Kidney (tissue), 14 donors: ENCODE data around the gene SWSAP1. TPM values are rescaled to one million over a fixed set of nuclear protein-coding genes. Genes with fewer than 3 reads are reported as not detected.
"Not testable (repeated sequence)": the region's sequence is repeated elsewhere in the genome, so short reads cannot be mapped to it uniquely, and the experiment has no call there.

Experiments
- DNase-seq, 5 donors: peaks; one replicate each; pipeline ENCODE4 v3.0.0-alpha.2; 2013 to 2020
- FAIRE-seq: peaks from 2 replicates; lab custom pipeline; 2012; peaks lifted over from hg19 to GRCh38; lab: Jason Lieb, UNC
- H3K27ac ChIP-seq, 2 donors: one replicate each; pipeline ENCODE4 v1.7.0; 2013; ENCODE audit warnings: low read depth in 2 of 2, low read length in 2 of 2, inconsistent platforms in 1 of 2
- H3K27me3 ChIP-seq: one replicate; pipeline ENCODE4 v1.7.1; 2013; ENCODE audit warnings: low read length, inconsistent platforms; ENCODE audit not compliant: control insufficient read depth, insufficient read depth
- H3K36me3 ChIP-seq, 3 donors: one replicate each; pipeline versions ENCODE4 v1.7.0 to v1.7.1; 2013; ENCODE audit warnings: low read length in 3 of 3, control low read depth in 1 of 3, inconsistent platforms in 1 of 3; ENCODE audit not compliant: insufficient read depth in 3 of 3, control insufficient read depth in 2 of 3
- H3K4me1 ChIP-seq, 3 donors: one replicate each; pipeline versions ENCODE4 v1.7.0 to v1.7.1; 2013; ENCODE audit warnings: low read length in 3 of 3, inconsistent platforms in 1 of 3, low read depth in 1 of 3; ENCODE audit not compliant: control insufficient read depth in 2 of 3, insufficient read depth in 2 of 3
- H3K4me3 ChIP-seq, 3 donors: one replicate each; pipeline versions ENCODE4 v1.7.0 to v1.8.1; 2013; ENCODE audit warnings: low read length in 3 of 3, control low read depth in 1 of 3, inconsistent platforms in 1 of 3
- H3K9ac ChIP-seq, 3 donors: one replicate each; pipeline versions ENCODE4 v1.7.0 to v1.7.1; 2013; ENCODE audit warnings: low read length in 3 of 3, control low read depth in 1 of 3, inconsistent platforms in 1 of 3
- H3K9me3 ChIP-seq, 3 donors: one replicate each; pipeline versions ENCODE4 v1.7.0 to v1.7.1; 2013; ENCODE audit warnings: low read length in 3 of 3, control low read depth in 1 of 3, inconsistent platforms in 1 of 3; ENCODE audit not compliant: control insufficient read depth in 2 of 3, insufficient read depth in 1 of 3
- intact Hi-C: fragments of 100-400 bp; cut with DNase I; formaldehyde crosslinking; loops from one replicate; pipeline ENCODE4 v1.11.1; 2022
- polyA plus RNA-seq: library from polyadenylated mRNA; stranded (reverse); fragments of 350-450 nt; fragmentation: Illumina TruSeq; extraction: RNeasy Lipid Tissue Mini Kit (QIAGEN cat#74804); gene quantifications from one replicate; pipeline ENCODE4 v1.2.3, GENCODE V29; 2014; ENCODE audit warnings: low read depth, low replicate concordance; ENCODE audit not compliant: insufficient read depth
- total RNA-seq: library from RNA; stranded (reverse); fragmentation: NEBNext Ultra II Directional; extraction: Animal tissue kit (Norgen Biotek cat#: 25700); gene quantifications from one replicate; pipeline ENCODE4 v1.2.1, GENCODE V29; 2021
- TF ChIP-seq, protein P1 (sequence below): IDR thresholded peaks from 3 replicates; pipeline ENCODE4 v1.5.1; 2012; ENCODE audit warnings: mild to moderate bottlenecking, moderate library complexity, borderline replicate concordance; ENCODE audit not compliant: insufficient read depth; ENCODE audit errors: extremely low read depth
- donor health status: control.
- donor health status: control.
- donor health status: control.
- donor health status: control.
- donor health status: control.
- donor health status: DM: yes; HTN: yes; CAD: no.
- donor health status: Normal renal cell carcinoma (clear cell type).

Gene SWSAP1
- total and polyA plus RNA-seq, 2 donors from 2014 or later, result 4.1 to 6.2 TPM

DNA sequence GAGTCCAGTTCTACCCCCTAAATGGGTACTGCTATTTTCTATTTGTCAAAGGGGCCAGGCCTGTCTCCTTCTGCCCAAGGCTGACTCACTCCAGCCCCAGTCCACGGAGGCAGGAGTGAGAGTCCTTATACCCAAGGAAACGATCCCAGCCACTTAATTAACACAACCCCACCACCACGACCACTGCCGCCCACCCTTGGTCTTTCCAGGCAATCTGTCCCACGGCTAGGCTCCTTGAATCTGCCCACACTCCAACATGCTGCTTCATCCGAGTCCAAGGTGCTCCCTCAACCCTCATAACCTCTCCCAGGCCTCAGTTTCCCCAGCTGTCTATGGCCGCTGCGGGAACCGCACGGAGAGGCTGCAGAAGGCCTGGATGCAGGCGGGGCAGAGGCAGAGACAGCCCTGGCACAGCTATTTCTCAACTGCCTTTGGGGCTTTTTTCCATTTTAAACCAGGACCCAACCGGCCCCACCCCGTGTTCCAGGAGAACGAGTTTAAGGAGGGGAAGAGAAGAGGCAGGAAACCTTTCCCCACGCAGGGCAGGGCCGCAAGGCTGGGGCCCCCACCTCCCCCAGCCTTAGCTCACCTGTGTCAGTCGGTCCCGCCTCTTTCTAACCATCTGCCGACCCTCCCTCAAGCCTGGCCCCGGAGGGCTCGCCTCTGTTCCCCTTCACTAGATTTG is 35.8 kb upstream of the SWSAP1 start:
- Histone ChIP-seq H3K27ac (peak overlapping the region; percentile 40 to 57), H3K9ac (peak overlapping the region in 1 of 3 donors; percentile 71), H3K36me3 (peaks cover 0 to 7% (median 2%) of the 10 kb centered on the region in 3 donors), H3K27me3 (no peaks in the 10 kb centered on the region), H3K4me3 (peak overlapping the region; percentile 26 to 67 (median 58)), H3K9me3 (no peaks in the 10 kb centered on the region), H3K4me1 (peaks cover 0 to 9% (median 4%) of the 10 kb centered on the region in 3 donors)
- FAIRE-seq (no peak), DNase-seq (peak in 3 of 5 donors; percentile 19 to 77 (median 70))
- intact Hi-C loops, result no loop called here
- TF ChIP-seq, protein P1, sequence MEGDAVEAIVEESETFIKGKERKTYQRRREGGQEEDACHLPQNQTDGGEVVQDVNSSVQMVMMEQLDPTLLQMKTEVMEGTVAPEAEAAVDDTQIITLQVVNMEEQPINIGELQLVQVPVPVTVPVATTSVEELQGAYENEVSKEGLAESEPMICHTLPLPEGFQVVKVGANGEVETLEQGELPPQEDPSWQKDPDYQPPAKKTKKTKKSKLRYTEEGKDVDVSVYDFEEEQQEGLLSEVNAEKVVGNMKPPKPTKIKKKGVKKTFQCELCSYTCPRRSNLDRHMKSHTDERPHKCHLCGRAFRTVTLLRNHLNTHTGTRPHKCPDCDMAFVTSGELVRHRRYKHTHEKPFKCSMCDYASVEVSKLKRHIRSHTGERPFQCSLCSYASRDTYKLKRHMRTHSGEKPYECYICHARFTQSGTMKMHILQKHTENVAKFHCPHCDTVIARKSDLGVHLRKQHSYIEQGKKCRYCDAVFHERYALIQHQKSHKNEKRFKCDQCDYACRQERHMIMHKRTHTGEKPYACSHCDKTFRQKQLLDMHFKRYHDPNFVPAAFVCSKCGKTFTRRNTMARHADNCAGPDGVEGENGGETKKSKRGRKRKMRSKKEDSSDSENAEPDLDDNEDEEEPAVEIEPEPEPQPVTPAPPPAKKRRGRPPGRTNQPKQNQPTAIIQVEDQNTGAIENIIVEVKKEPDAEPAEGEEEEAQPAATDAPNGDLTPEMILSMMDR, result no peak

DNA sequence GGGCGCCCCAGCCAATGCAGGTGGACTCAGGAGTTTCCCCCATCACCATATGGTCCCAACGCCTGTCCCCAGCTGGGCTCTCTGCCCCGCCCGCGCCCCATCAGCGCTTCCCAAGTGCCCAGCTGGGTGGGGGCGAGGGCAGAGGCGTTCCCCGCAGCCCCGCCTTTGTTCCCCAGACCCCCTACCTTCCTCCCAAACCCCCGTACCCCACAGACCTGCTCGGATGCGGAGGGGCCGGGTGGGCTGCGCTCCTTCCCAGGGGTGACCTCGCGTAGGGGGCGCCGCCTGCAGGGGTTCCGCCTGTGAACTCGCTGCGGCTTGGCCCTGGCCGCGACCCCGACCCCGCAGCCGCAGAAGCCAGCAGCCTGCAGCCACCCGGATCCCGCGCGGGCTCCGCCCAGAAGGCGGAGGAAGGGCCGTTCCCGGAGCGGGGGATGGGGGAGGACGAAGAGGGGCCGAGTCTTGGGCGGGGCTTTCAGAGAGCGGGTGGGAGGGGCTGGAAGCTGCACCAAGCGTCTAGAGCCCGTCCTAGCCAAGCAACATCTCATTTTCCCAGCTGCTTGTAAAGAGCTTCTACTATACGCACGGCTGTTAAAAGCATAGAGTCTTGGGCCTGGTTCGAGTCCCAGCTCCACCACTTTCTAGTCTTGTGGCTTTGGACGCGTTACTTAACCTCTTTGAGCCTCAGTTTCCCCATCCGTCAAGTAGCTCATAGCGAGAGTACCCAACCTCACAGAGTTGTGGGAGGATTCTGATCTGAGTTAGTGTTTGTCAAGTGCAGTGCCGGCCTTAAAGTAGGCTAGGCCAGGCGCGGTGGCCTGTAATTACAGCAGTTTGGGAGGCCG is 35.0 kb upstream of the SWSAP1 start, which contains the start of gene RAB3D:
Gene RAB3D (minus strand): TSS at position 404 of the 845 bp plus-strand sequence. CDS start 2,258 bp downstream, outside the sequence.
- H3K9ac ChIP-seq, result peak within 1 kb of the TSS in 2 of 3 donors; percentile 32 to 71
- TF ChIP-seq, protein P1, result no peak
- H3K36me3 ChIP-seq, result peaks cover 0 to 7% (median 2%) of the 10 kb centered on the region in 3 donors
- DNase-seq, result peak; percentile 95 to 98 (median 96)
- H3K27ac ChIP-seq, result peak within 1 kb of the TSS; percentile 40 to 57
- no peaks in the 10 kb centered on the region for H3K9me3 ChIP-seq
- no peak for FAIRE-seq
- peak within 1 kb of the TSS; percentile 43 to 67 (median 66) for H3K4me3 ChIP-seq
- intact Hi-C loops, result no loop called here
- H3K27me3 ChIP-seq, result no peaks in the 10 kb centered on the region
- peaks cover 0 to 10% (median 4%) of the 10 kb centered on the region in 3 donors for H3K4me1 ChIP-seq

DNA sequence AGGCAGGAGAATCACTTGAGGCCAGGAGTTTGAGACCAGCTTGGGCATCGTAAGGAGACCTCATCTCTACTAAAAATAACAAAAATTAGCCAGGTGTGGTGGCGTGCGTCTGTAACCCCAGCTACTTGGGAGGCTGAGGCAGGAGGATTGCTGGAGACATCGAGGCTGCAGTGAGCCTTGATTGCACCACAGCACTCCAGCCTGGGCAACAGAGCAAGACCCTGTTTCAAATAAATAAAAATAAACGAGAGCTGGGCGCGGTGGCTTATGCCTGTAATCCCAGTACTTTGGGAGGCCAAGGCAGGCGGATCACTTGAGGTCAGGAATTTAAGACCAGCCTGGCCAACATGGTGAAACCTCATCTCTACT is 34.4 kb upstream of the SWSAP1 start:
- H3K27me3 ChIP-seq, H3K27ac ChIP-seq, H3K9me3 ChIP-seq, H3K36me3 ChIP-seq, FAIRE-seq, intact Hi-C loops, DNase-seq: not testable (repeated sequence)
- H3K4me3 ChIP-seq, result peak overlapping the region in 2 of 3 donors; percentile 66 to 67
- H3K9ac ChIP-seq, result peak overlapping the region in 1 of 3 donors; percentile 71
- H3K4me1 ChIP-seq, result peaks cover 0 to 12% (median 4%) of the 10 kb centered on the region in 3 donors

DNA sequence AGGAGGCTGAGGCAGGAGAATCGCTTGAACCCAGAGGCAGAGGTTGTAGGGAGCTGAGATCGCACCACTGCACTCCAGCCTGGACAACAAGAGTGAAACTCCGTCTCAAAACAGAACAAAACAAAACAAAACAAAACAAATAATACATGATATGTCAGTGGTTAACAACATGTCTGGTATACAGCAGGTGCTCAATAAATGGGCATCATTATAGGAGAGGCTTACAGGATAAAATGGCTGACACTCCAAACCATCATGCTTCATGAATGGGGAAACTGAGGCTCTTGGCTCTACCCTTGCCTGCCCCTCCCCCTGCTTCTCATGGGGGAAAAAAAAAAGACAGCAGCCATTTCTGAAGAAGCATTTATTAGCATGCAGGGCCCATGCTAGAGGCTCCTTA is 32.0 kb upstream of the SWSAP1 start:
- H3K9me3 ChIP-seq, result no peaks in the 10 kb centered on the region
- intact Hi-C loops, result no loop called here
- DNase-seq (no peak), FAIRE-seq (no peak)
- no peak overlapping the region for H3K9ac ChIP-seq
- no peaks in the 10 kb centered on the region for H3K36me3 ChIP-seq
- H3K4me3 ChIP-seq, result no peak overlapping the region
- TF ChIP-seq, protein P1, result no peak
- H3K27me3 ChIP-seq, result no peaks in the 10 kb centered on the region
- no peak overlapping the region for H3K27ac ChIP-seq
- H3K4me1 ChIP-seq, result peaks cover 0 to 20% (median 4%) of the 10 kb centered on the region in 3 donors
